K562 (cell line): Measurements from ENCODE around the gene ATP6V0E1. TPM values are rescaled to one million over a fixed set of nuclear protein-coding genes. Genes with fewer than 3 reads are reported as not detected.
A peak's percentile ranks its signal among the peaks of the same experiment; 100 is the strongest.

Experiments used
- BRF1 ChIP-seq: IDR thresholded peaks from 3 replicates; pipeline ENCODE4 v1.6.1; 2011; ENCODE audit warnings: borderline replicate concordance, mild to moderate bottlenecking; ENCODE audit not compliant: insufficient read length; ENCODE audit errors: extremely low read depth
- CBX8 ChIP-seq: fragments of 200-600 bp; sonication (generic); IDR thresholded peaks from 2 replicates; pipeline ENCODE4 v1.6.1; 2012; ENCODE audit warnings: borderline replicate concordance, mixed run types, low read depth, mild to moderate bottlenecking, moderate library complexity, mixed read lengths, low read length, control low read depth, inconsistent platforms; ENCODE audit not compliant: poor library complexity, severe bottlenecking; ENCODE audit errors: extremely low read depth
- CHD1 ChIP-seq: fragments of 200-600 bp; sonication (generic); IDR thresholded peaks from one replicate; pipeline ENCODE4 v1.6.1; 2012; ENCODE audit warnings: mild to moderate bottlenecking, moderate library complexity, low read length, inconsistent platforms
- ELF1 ChIP-seq: fragments of 200-800 bp; sonication (Bioruptor generic); IDR thresholded peaks from 2 replicates; pipeline ENCODE4 v1.6.1; 2016; ENCODE audit warnings: missing genetic modification characterization, missing compliant biosample characterization
- EP400 ChIP-seq: fragments of 450-650 bp; IDR thresholded peaks from 2 replicates; pipeline ENCODE4 v1.6.1; 2017; ENCODE audit warnings: antibody characterized with exemption, mild to moderate bottlenecking, moderate library complexity
- FUS ChIP-seq: fragments of 200-400 bp; formaldehyde crosslinking; optimal IDR thresholded peaks from 2 replicates; pipeline ENCODE3; 2017; ENCODE audit warnings: low read depth, low read length
- HDAC3 ChIP-seq: fragments of 450-650 bp; IDR thresholded peaks from 2 replicates; pipeline ENCODE4 v1.6.1; 2018; ENCODE audit warnings: borderline replicate concordance, mild to moderate bottlenecking, moderate library complexity; ENCODE audit not compliant: partially characterized antibody
- MAFK ChIP-seq: IDR thresholded peaks from 2 replicates; pipeline ENCODE4 v1.6.1; 2011; ENCODE audit warnings: low read length, improper control_type of control experiment
- MCM2 ChIP-seq: fragments of 450-650 bp; IDR thresholded peaks from 2 replicates; pipeline ENCODE4 v1.6.1; 2017; ENCODE audit warnings: low read depth, mild to moderate bottlenecking
- NCOA2 ChIP-seq, 2 experiments: fragments of 450-650 bp; IDR thresholded peaks; 2 replicates each; pipeline ENCODE4 v1.6.1; 2018; ENCODE audit warnings: mild to moderate bottlenecking in 2 of 2, moderate library complexity in 1 of 2; ENCODE audit not compliant: partially characterized antibody in 2 of 2
- NELFE ChIP-seq: IDR thresholded peaks from 2 replicates; pipeline ENCODE4 v1.6.1; 2011; ENCODE audit warnings: mild to moderate bottlenecking; ENCODE audit not compliant: insufficient read depth, insufficient read length
- NFATC3 ChIP-seq: fragments of 450-650 bp; IDR thresholded peaks from 2 replicates; pipeline ENCODE4 v1.6.1; 2017; ENCODE audit warnings: mild to moderate bottlenecking
- NFRKB ChIP-seq: fragments of 450-650 bp; IDR thresholded peaks from 2 replicates; pipeline ENCODE4 v1.6.1; 2016; ENCODE audit warnings: low read depth
- NR0B1 ChIP-seq: fragments of 450-650 bp; IDR thresholded peaks from one replicate; pipeline ENCODE4 v1.6.1; 2018; ENCODE audit warnings: mild to moderate bottlenecking, moderate library complexity; ENCODE audit not compliant: partially characterized antibody
- NRF1 ChIP-seq, 2 experiments: fragments of 450-650 bp; IDR thresholded peaks in 1 of 2; conservative IDR thresholded peaks in 1 of 2; 2 replicates each; pipeline ENCODE4 v1.6.1; 2014; ENCODE audit warnings: mild to moderate bottlenecking in 2 of 2
- PHB2 ChIP-seq: fragments of 450-650 bp; IDR thresholded peaks from 2 replicates; pipeline ENCODE4 v1.6.1; 2017; ENCODE audit warnings: low read depth
- POLR2A ChIP-seq: fragments of 450-650 bp; conservative IDR thresholded peaks from 2 replicates; pipeline ENCODE4 v1.6.1; 2016
- RBM34 ChIP-seq: fragments of 200-400 bp; formaldehyde crosslinking; IDR thresholded peaks from 2 replicates; pipeline ENCODE4 v1.6.1; 2018; ENCODE audit warnings: low read length, borderline replicate concordance; ENCODE audit not compliant: insufficient read depth
- RFX5 ChIP-seq: IDR thresholded peaks from 2 replicates; pipeline ENCODE4 v1.6.1; 2011; ENCODE audit warnings: low read depth, mild to moderate bottlenecking, improper control_type of control experiment, low read length
- SMARCB1 ChIP-seq: IDR thresholded peaks from 2 replicates; pipeline ENCODE4 v1.6.1; 2011; ENCODE audit warnings: improper control_type of control experiment, low read depth; ENCODE audit not compliant: insufficient read length
- STAT5A ChIP-seq: IDR thresholded peaks from 2 replicates; pipeline ENCODE4 v1.6.1; 2012; ENCODE audit warnings: low read length, inconsistent platforms, borderline replicate concordance
- TAF9B ChIP-seq: fragments of 450-650 bp; IDR thresholded peaks from 2 replicates; pipeline ENCODE4 v1.6.1; 2018; ENCODE audit warnings: mild to moderate bottlenecking; ENCODE audit not compliant: partially characterized antibody
- THRB ChIP-seq: fragments of 450-650 bp; formaldehyde crosslinking; conservative IDR thresholded peaks from 2 replicates; pipeline ENCODE4 v1.4.0; 2022; ENCODE audit warnings: mild to moderate bottlenecking, missing genetic modification characterization
- TRIM28 ChIP-seq: fragments of 450-650 bp; IDR thresholded peaks from 2 replicates; pipeline ENCODE4 v1.6.1; 2017
- U2AF2 ChIP-seq: fragments of 200-400 bp; formaldehyde crosslinking; optimal IDR thresholded peaks from 2 replicates; pipeline ENCODE3; 2017; ENCODE audit warnings: low read depth, mild to moderate bottlenecking, low read length
- USF2 ChIP-seq: sonication (generic); formaldehyde crosslinking; IDR thresholded peaks from 2 replicates; pipeline ENCODE4 v1.5.0; 2020; ENCODE audit warnings: missing genetic modification reagents
- ZFX ChIP-seq: sonication (generic); formaldehyde crosslinking; IDR thresholded peaks from 2 replicates; pipeline ENCODE4 v1.8.0; 2022; ENCODE audit warnings: mild to moderate bottlenecking, missing genetic modification reagents, moderate library complexity
- ZNF232 ChIP-seq: sonication (generic); formaldehyde crosslinking; IDR thresholded peaks from 2 replicates; pipeline ENCODE4 v1.8.0; 2022; ENCODE audit warnings: mild to moderate bottlenecking, missing genetic modification reagents
- polyA plus RNA-seq, 8 experiments: library from polyadenylated mRNA; depleted of rRNA in 4 of 8; stranded (reverse) in 5 of 8; unstranded in 3 of 8; fragments of >200 nt; fragmentation: Nextera tagmentation in 2 of 8; fragmentation: Illumina TruSeq in 1 of 8; extraction: Ambion mirVana in 2 of 8; extraction: Trizol in 1 of 8; gene quantifications; 2 replicates each; pipeline versions ENCODE4 v1.2.1 to v1.2.3, GENCODE V29; 2011 to 2014; ENCODE audit warnings: inconsistent platforms in 1 of 8, missing spikeins in 1 of 8
- total RNA-seq, 7 experiments: library from RNA; depleted of rRNA in 6 of 7; stranded (reverse); fragments of >200 nt in 6 of 7; fragmentation: Illumina TruSeq in 2 of 7; extraction: Trizol in 2 of 7; gene quantifications; 2 replicates each; pipeline versions ENCODE4 v1.2.1 to v1.2.3, GENCODE V29; 2011 to 2021; ENCODE audit warnings: low replicate concordance in 1 of 7

The ATP6V0E1 gene
- total and polyA plus RNA-seq, 9 of the 15 experiments (the other 6 are each of a cell fraction or from before 2014, with no cell fraction given), result 63.8 to 395 (median 112) TPM

DNA sequence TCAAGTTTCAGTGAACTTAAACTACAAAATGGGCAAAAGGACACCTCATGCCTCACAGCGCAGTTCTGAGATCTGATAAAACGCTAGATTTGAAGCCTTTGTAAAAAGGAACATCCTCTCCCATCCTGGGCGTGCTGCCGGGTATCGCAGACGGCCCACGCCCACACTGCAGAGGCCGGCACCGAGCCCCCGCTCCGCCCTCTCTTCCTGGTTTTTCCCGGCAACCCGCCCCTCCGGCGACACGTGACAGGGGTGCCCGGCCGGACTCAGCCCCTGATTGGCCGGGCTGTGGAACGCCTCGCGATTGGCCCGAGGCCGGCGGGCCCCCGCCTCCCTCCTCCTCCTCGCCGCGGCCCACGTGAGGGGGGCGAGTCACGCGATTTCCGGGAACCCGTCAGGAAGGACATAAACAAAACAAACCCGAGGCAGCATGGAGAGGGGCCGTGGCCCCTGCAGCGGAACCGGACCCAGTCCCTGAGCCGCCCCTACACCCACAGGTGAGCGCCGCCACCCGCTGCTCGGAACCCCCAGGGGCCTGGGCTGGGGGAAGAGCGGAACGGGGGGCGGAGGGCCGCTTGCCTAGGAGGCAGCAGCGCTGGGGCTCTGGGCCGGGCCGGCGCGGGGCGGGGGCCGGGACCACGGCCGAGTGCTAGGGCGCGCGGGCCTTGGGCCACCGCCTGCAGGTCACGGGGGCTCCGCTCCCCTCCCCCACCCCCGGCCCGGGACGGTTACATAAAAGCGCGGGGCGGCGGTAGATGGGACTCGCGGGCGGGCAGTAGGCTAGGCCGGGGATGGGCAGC lies 72.6 kb downstream of the ATP6V0E1 start, which contains the start of gene CREBRF (continued):
- TF ChIP-seq USF2 (CRISPR knock-in tag) (peak; percentile 100), SMARCB1 (no peak), NFRKB (no peak), RFX5 (no peak), MCM2 (no peak), ZFX (CRISPR knock-in tag) (peak; percentile 66), POLR2A (peak; percentile 62), NCOA2 (IDR thresholded peaks at IDR 0.05; ENCODE audit: partially characterized antibody in 2 of 2) (no peak), HDAC3 (no peak), CBX8 (no peak), ZNF232 (CRISPR knock-in tag) (no peak), CHD1 (peak; percentile 64), RBM34 (0 out of 2 replicates have a peak, but pooled peaks have one; percentile 47), FUS (no peak), ELF1 (tag) (peak; percentile 98), NR0B1 (no peak), TAF9B (peak; percentile 82), STAT5A (peak; percentile 53), NFATC3 (no peak), PHB2 (no peak), TRIM28 (no peak), NRF1 (conservative IDR thresholded peaks at IDR 0.05 in 1 of 2, IDR thresholded peaks at IDR 0.05 in 1 of 2) (peak; percentile 56 to 65), EP400 (peak; percentile 63), U2AF2 (no peak), BRF1 (no peak), NELFE (no peak), THRB (no peak), MAFK (no peak)
